SK-N-SH (cell line): Measurements from ENCODE around the gene UNKL. TPM values are rescaled to one million over a fixed set of nuclear protein-coding genes. Genes with fewer than 3 reads are reported as not detected.

Experiments used
- CTCF ChIA-PET: fragments of 300-600, 350-600 bp; formaldehyde crosslinking; extraction: SDS; loops from one replicate; lab custom pipeline; 2021; lab: Yijun Ruan, JAX
- POLR2A ChIA-PET: fragments of 350-600 bp; sonication (Branson Sonifier 250); formaldehyde crosslinking; extraction: SDS; loops from one replicate; lab custom pipeline; 2020; ENCODE audit warnings: antibody characterized with exemption, inconsistent platforms; lab: Yijun Ruan, JAX
- DNase-seq: peaks from one replicate; pipeline ENCODE4 v3.0.0; 2012
- H2AFZ ChIP-seq: fragments of 200-600 bp; sonication (generic); 2 replicates; pipeline ENCODE4 v1.8.1; 2016; ENCODE audit warnings: antibody characterized with exemption, mild to moderate bottlenecking, low read depth
- H3F3A ChIP-seq: fragments of 200-600 bp; sonication (generic); replicated peaks from 2 replicates; pipeline ENCODE3; 2016; ENCODE audit warnings: antibody characterized with exemption, mild to moderate bottlenecking; ENCODE audit not compliant: insufficient read depth
- H3K27ac ChIP-seq, 2 experiments: fragments of 200-500 bp in 1 of 2; fragments of 200-600 bp in 1 of 2; sonication (Bioruptor generic) in 1 of 2; sonication (generic), shearing (Covaris generic) in 1 of 2; 2 replicates each; pipeline versions ENCODE4 v1.5.1 to v1.6.1; 2014 to 2016; ENCODE audit warnings: low read depth in 2 of 2, inconsistent platforms in 1 of 2, low read length in 1 of 2, mild to moderate bottlenecking in 1 of 2, mixed read lengths in 1 of 2
- H3K27me3 ChIP-seq: fragments of 200-600 bp; sonication (generic), shearing (Covaris generic); 2 replicates; pipeline ENCODE4 v1.6.1; 2016; ENCODE audit warnings: mixed run types; ENCODE audit not compliant: insufficient read depth
- H3K36me3 ChIP-seq, 2 experiments: fragments of 200-500 bp in 1 of 2; fragments of 200-600 bp in 1 of 2; sonication (Bioruptor generic) in 1 of 2; sonication (generic) in 1 of 2; replicated peaks in 1 of 2; 2 replicates each; pipeline versions ENCODE3 to v1.5.1; 2014 to 2016; ENCODE audit warnings: low read length in 1 of 2, mild to moderate bottlenecking in 1 of 2; ENCODE audit not compliant: insufficient read depth in 2 of 2, control insufficient read depth in 1 of 2
- H3K4me1 ChIP-seq, 2 experiments: fragments of 200-500 bp in 1 of 2; fragments of 200-600 bp in 1 of 2; sonication (Bioruptor generic) in 1 of 2; sonication (generic), shearing (Covaris generic) in 1 of 2; 2 replicates each; pipeline versions ENCODE4 v1.5.1 to v1.6.1; 2014 to 2016; ENCODE audit warnings: low read depth in 1 of 2, low read length in 1 of 2, mixed run types in 1 of 2; ENCODE audit not compliant: insufficient read depth in 2 of 2, control insufficient read depth in 1 of 2
- H3K4me2 ChIP-seq: fragments of 200-600 bp; sonication (generic), shearing (Covaris generic); 2 replicates; pipeline ENCODE4 v1.6.1; 2017; ENCODE audit warnings: mixed run types
- H3K4me3 ChIP-seq, 2 experiments: fragments of 200-500 bp in 1 of 2; fragments of 200-600 bp in 1 of 2; sonication (Bioruptor generic) in 1 of 2; sonication (generic), shearing (Covaris generic) in 1 of 2; 2 replicates each; pipeline versions ENCODE4 v1.5.1 to v1.8.1; 2014 to 2016; ENCODE audit warnings: low read depth in 2 of 2, inconsistent platforms in 1 of 2, low read length in 1 of 2, mild to moderate bottlenecking in 1 of 2, mixed read lengths in 1 of 2, moderate library complexity in 1 of 2
- H3K79me2 ChIP-seq: fragments of 200-600 bp; sonication (generic); 2 replicates; pipeline ENCODE4 v1.8.1; 2017; ENCODE audit warnings: mild to moderate bottlenecking; ENCODE audit not compliant: insufficient read depth
- H3K9ac ChIP-seq: fragments of 200-600 bp; sonication (generic); 2 replicates; pipeline ENCODE4 v1.6.1; 2017; ENCODE audit warnings: mixed run types
- H3K9me2 ChIP-seq: fragments of 200-600 bp; sonication (generic); 2 replicates; pipeline ENCODE4 v1.6.1; 2017; ENCODE audit warnings: mixed run types
- H3K9me3 ChIP-seq: fragments of 200-600 bp; sonication (generic); 2 replicates; pipeline ENCODE4 v1.6.1; 2017; ENCODE audit warnings: mixed run types, mild to moderate bottlenecking, moderate library complexity
- H4K20me1 ChIP-seq: fragments of 200-600 bp; sonication (generic); 2 replicates; pipeline ENCODE4 v1.6.1; 2017; ENCODE audit warnings: mild to moderate bottlenecking, mixed run types; ENCODE audit not compliant: insufficient read depth
- CHD2 ChIP-seq: fragments of 150-350 bp; IDR thresholded peaks from 2 replicates; pipeline ENCODE4 v1.6.1; 2018; ENCODE audit warnings: low read length; ENCODE audit not compliant: partially characterized antibody
- ELF1 ChIP-seq: IDR thresholded peaks from 2 replicates; pipeline ENCODE4 v1.4.0; 2012
- GABPA ChIP-seq: IDR thresholded peaks from 2 replicates; pipeline ENCODE4 v1.4.0; 2012; ENCODE audit warnings: low read depth, mild to moderate bottlenecking
- IRF3 ChIP-seq: fragments of 150-350 bp; IDR thresholded peaks from 2 replicates; pipeline ENCODE4 v1.6.1; 2016; ENCODE audit warnings: mild to moderate bottlenecking, low read depth, low read length
- JUND ChIP-seq: IDR thresholded peaks from 2 replicates; pipeline ENCODE4 v1.4.0; 2012
- MAX ChIP-seq: IDR thresholded peaks from 2 replicates; pipeline ENCODE4 v1.4.0; 2012; ENCODE audit warnings: low read depth
- MEF2A ChIP-seq: IDR thresholded peaks from 2 replicates; pipeline ENCODE4 v1.4.0; 2012; ENCODE audit warnings: low read depth, borderline replicate concordance
- MXI1 ChIP-seq: IDR thresholded peaks from 2 replicates; pipeline ENCODE4 v1.6.1; 2012; ENCODE audit warnings: mild to moderate bottlenecking, low read depth, low read length, improper control_type of control experiment
- NFIC ChIP-seq: IDR thresholded peaks from 2 replicates; pipeline ENCODE4 v1.4.0; 2012; ENCODE audit warnings: borderline replicate concordance
- POLR2AphosphoS5 ChIP-seq: IDR thresholded peaks from 2 replicates; pipeline ENCODE4 v1.6.1; 2012; ENCODE audit warnings: low read depth, low read length
- RXRA ChIP-seq: IDR thresholded peaks from 2 replicates; pipeline ENCODE4 v1.4.0; 2012; ENCODE audit warnings: low read depth, mild to moderate bottlenecking, borderline replicate concordance
- SMC3 ChIP-seq: IDR thresholded peaks from 2 replicates; pipeline ENCODE4 v1.6.1; 2012; ENCODE audit warnings: low read depth, low read length, improper control_type of control experiment
- TAF1 ChIP-seq: IDR thresholded peaks from 2 replicates; pipeline ENCODE4 v1.6.1; 2012; ENCODE audit warnings: low read depth, mild to moderate bottlenecking, low read length, moderate library complexity, borderline replicate concordance
- TEAD4 ChIP-seq: IDR thresholded peaks from 2 replicates; pipeline ENCODE4 v1.4.0; 2012; ENCODE audit warnings: mild to moderate bottlenecking, borderline replicate concordance; ENCODE audit not compliant: insufficient read depth
- USF1 ChIP-seq: IDR thresholded peaks from 2 replicates; pipeline ENCODE4 v1.4.0; 2012; ENCODE audit warnings: low read depth, borderline replicate concordance
- USF2 ChIP-seq: fragments of 150-350 bp; IDR thresholded peaks from 2 replicates; pipeline ENCODE4 v1.6.1; 2017; ENCODE audit warnings: antibody characterized with exemption, low read length, low read depth, borderline replicate concordance
- WGBS: methylation state at CpG from one replicate; pipeline ENCODE4 v1.1.6; 2017; ENCODE audit warnings: low lambda C conversion rate; 5-methylcytosine and 5-hydroxymethylcytosine counted together
- polyA plus RNA-seq, 3 experiments: library from polyadenylated mRNA; depleted of rRNA; stranded (reverse); fragments of >200 nt; gene quantifications; 2 replicates each; pipeline ENCODE4 v1.2.3, GENCODE V29; 2012
- TF ChIP-seq, protein P1 (sequence below): IDR thresholded peaks from 2 replicates; pipeline ENCODE4 v1.4.0; 2012; ENCODE audit warnings: low read depth, borderline replicate concordance

UNKL gene
- polyA plus RNA-seq, 1 of the 3 experiments (the other 2 are of a cell fraction), result 16.4 TPM

DNA sequence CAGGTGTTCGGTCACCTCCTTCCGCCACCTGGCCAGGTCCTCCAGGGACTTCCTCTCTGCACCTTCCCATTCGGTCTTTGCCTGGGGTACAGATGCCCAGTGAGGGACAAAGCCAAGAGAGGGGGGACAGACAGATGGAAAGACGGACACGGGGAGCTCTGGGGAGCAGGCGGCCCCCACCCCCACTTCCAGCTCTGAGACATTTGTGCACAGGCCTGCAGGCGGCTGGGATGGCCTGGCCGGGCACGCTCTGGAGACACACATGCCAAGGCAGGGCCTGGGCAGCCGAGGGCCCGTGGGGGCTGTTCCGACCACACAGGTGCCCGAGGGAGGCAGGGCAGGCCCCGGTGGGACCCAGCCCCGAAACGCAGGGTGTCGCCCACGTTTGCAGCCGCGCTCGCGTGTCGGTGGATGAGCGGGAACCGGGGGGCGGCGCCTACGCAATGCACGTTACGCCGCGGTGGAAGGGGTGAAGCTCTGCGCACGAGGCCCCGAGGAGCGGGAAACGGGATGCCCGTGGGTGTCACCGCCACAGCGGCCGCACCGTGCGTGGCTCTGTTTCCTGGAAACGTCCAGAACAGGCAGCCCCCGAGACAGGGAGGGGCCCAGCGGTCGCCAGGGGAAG lies 22.3 kb upstream of the UNKL start:
- TF ChIP-seq POLR2AphosphoS5 (no peak), USF1 (no peak), CHD2 (no peak), MEF2A (no peak), IRF3 (no peak), SMC3 (no peak), RXRA (no peak)
- TF ChIP-seq, all 33 proteins: peak for 0
- H3K9ac ChIP-seq, result no peak overlapping the region
- H4K20me1 ChIP-seq, result no peaks in the 10 kb centered on the region
- CTCF ChIA-PET, result no interaction called here
- no peaks in the 10 kb centered on the region for H3K9me3 ChIP-seq
- POLR2A ChIA-PET, result no interaction called here
- no peaks in the 10 kb centered on the region for H3K79me2 ChIP-seq
- 90% methylated on average over 40 of the region's 47 CpGs for WGBS
- no peak for DNase-seq
- H3K27me3 ChIP-seq, result no peaks in the 10 kb centered on the region
- no peaks in the 10 kb centered on the region for H3K36me3 ChIP-seq
- no peaks in the 10 kb centered on the region for H3K9me2 ChIP-seq
- no peak overlapping the region for H3K4me3 ChIP-seq
- no peaks in the 10 kb centered on the region; a peak in 1 of 4 replicates for H3K4me1 ChIP-seq
- no peaks in the 10 kb centered on the region for H3F3A ChIP-seq
- no peak overlapping the region for H3K27ac ChIP-seq
- no peak overlapping the region for H2AFZ ChIP-seq
- no peak overlapping the region for H3K4me2 ChIP-seq

DNA sequence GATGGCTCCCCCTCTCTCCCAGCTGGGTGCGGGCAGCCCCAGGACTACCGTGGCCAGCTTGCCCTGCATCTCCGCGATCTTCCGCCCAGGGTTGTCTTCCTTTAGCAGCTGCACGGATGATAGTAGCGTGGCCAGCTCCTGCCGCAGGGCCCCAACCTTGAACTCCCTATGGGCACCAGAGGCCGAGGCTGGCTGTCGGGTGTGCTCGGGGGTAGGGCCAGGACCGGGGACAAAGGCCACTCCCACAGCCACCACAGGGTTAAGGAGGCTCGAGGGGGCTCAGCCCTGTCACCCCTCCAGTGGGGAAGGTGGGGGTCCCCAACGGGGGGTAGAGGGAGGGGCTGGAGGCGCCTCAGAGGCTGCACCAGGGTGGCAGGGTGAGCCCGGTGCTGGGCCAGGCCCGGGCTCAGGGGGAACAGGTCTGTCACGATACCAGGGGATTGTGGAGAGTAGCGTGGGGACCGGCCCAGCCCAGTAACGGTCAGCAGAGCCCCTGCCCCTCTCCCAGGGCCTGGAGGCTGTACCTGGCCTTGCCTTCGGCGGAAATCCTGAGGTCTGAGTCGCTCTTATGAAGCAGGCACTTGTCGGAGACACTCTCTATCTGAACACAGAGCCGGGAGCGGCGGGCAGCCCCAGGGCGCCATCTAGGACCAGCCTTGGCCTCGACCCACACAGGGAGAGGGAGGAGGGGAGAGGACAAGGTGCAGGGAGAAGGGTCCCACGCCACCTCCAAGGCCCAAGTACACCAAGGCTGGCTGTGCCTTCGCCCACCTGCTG lies 21.6 kb upstream of the UNKL start:
- Histone ChIP-seq H3K36me3 (no peaks in the 10 kb centered on the region), H3F3A (no peaks in the 10 kb centered on the region), H3K4me3 (no peak overlapping the region), H4K20me1 (no peaks in the 10 kb centered on the region), H3K9me3 (no peaks in the 10 kb centered on the region), H3K27ac (no peak overlapping the region), H3K4me2 (no peak overlapping the region), H3K4me1 (peaks cover 0 to 1% of the 10 kb centered on the region in 2 experiments; a peak in 1 of 4 replicates), H3K79me2 (no peaks in the 10 kb centered on the region), H3K9ac (no peak overlapping the region), H3K27me3 (no peaks in the 10 kb centered on the region), H3K9me2 (no peaks in the 10 kb centered on the region), H2AFZ (no peak overlapping the region)
- ChIA-PET CTCF (interaction anchor here (1.0 kb wide), 1 partner anchor 724 kb away, joined by 3 read pairs; no protein-coding TSS in a partner anchor), POLR2A (no interaction called here)
- DNase-seq, result no peak
- WGBS, result 87% methylated on average over 20 of the region's 32 CpGs
- TF ChIP-seq TEAD4 (no peak), MAX (no peak), USF2 (no peak), NFIC (no peak), IRF3 (no peak), RXRA (no peak), USF1 (no peak), JUND (no peak), TAF1 (no peak), SMC3 (no peak), GABPA (no peak), ELF1 (no peak), MXI1 (no peak)
- TF ChIP-seq, protein P1, sequence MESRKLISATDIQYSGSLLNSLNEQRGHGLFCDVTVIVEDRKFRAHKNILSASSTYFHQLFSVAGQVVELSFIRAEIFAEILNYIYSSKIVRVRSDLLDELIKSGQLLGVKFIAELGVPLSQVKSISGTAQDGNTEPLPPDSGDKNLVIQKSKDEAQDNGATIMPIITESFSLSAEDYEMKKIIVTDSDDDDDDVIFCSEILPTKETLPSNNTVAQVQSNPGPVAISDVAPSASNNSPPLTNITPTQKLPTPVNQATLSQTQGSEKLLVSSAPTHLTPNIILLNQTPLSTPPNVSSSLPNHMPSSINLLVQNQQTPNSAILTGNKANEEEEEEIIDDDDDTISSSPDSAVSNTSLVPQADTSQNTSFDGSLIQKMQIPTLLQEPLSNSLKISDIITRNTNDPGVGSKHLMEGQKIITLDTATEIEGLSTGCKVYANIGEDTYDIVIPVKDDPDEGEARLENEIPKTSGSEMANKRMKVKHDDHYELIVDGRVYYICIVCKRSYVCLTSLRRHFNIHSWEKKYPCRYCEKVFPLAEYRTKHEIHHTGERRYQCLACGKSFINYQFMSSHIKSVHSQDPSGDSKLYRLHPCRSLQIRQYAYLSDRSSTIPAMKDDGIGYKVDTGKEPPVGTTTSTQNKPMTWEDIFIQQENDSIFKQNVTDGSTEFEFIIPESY, result no peak
